GM23338 (cell line): ENCODE results near the gene KDM4C. TPM values are rescaled to one million over a fixed set of nuclear protein-coding genes. Genes with fewer than 3 reads are reported as not detected.

Source experiments
- ATAC-seq: fragments of 200-7000 bp; cut with Tn5 transposase; 3 replicates; pipeline ENCODE4 v1.9.1; 2020
- DNase-seq: peaks from one replicate; pipeline ENCODE4 v3.0.0-alpha.2; 2015; ENCODE audit warnings: low spot score
- H2AFZ ChIP-seq: fragments of 200-600 bp; sonication (generic); 2 replicates; pipeline ENCODE4 v1.8.0; 2016; ENCODE audit warnings: antibody characterized with exemption, mild to moderate bottlenecking, moderate library complexity
- H3F3A ChIP-seq: fragments of 200-600 bp; sonication (generic); replicated peaks from 2 replicates; pipeline ENCODE4 v1.8.0; 2017; ENCODE audit warnings: antibody characterized with exemption, mixed run types, low read depth
- H3K27ac ChIP-seq: fragments of 200-600 bp; sonication (generic); 2 replicates; pipeline ENCODE4 v1.6.1; 2016; ENCODE audit warnings: low read depth
- H3K27me3 ChIP-seq: fragments of 200-600 bp; sonication (generic); 2 replicates; pipeline ENCODE4 v1.8.0; 2016; ENCODE audit warnings: mild to moderate bottlenecking, mixed run types, moderate library complexity; ENCODE audit not compliant: insufficient read depth
- H3K36me3 ChIP-seq: fragments of 200-600 bp; sonication (generic); 2 replicates; pipeline ENCODE4 v1.8.0; 2016; ENCODE audit warnings: mild to moderate bottlenecking; ENCODE audit not compliant: insufficient read depth
- H3K4me1 ChIP-seq: fragments of 200-600 bp; sonication (generic); 2 replicates; pipeline ENCODE4 v1.8.0; 2016; ENCODE audit warnings: mild to moderate bottlenecking, moderate library complexity; ENCODE audit not compliant: insufficient read depth
- H3K4me2 ChIP-seq: fragments of 200-600 bp; sonication (generic); 2 replicates; pipeline ENCODE4 v1.7.1; 2017; ENCODE audit warnings: mixed run types
- H3K4me3 ChIP-seq: fragments of 200-600 bp; sonication (generic); 2 replicates; pipeline ENCODE4 v1.6.1; 2016; ENCODE audit warnings: mixed run types
- H3K79me2 ChIP-seq: fragments of 200-600 bp; sonication (generic); replicated peaks from 2 replicates; pipeline ENCODE4 v1.8.0; 2017; ENCODE audit warnings: mild to moderate bottlenecking; ENCODE audit not compliant: insufficient read depth
- H3K9me2 ChIP-seq: fragments of 200-600 bp; sonication (generic); 2 replicates; pipeline ENCODE4 v1.8.0; 2017; ENCODE audit not compliant: insufficient read depth
- H4K20me1 ChIP-seq: fragments of 200-600 bp; sonication (generic); replicated peaks from 2 replicates; pipeline ENCODE4 v1.8.0; 2017; ENCODE audit warnings: mild to moderate bottlenecking; ENCODE audit not compliant: insufficient read depth
- H3K27ac Mint-ChIP-seq: 2 replicates; pipeline ENCODE4 v1.8.0; 2020; ENCODE audit warnings: inconsistent platforms, mild to moderate bottlenecking, moderate library complexity, mixed read lengths
- H3K27me3 Mint-ChIP-seq: 3 replicates; pipeline ENCODE4 v1.8.0; 2022; ENCODE audit warnings: low read depth, mild to moderate bottlenecking, moderate library complexity, mixed read lengths, inconsistent platforms; ENCODE audit not compliant: insufficient read depth, poor library complexity
- H3K36me3 Mint-ChIP-seq: 3 replicates; pipeline ENCODE4 v1.8.0; 2021; ENCODE audit warnings: low read depth, mild to moderate bottlenecking, inconsistent platforms, moderate library complexity, mixed read lengths
- H3K4me1 Mint-ChIP-seq: 3 replicates; pipeline ENCODE4 v1.8.0; 2020; ENCODE audit warnings: mild to moderate bottlenecking, inconsistent platforms, mixed read lengths
- H3K4me3 Mint-ChIP-seq: 3 replicates; pipeline ENCODE4 v1.8.0; 2021; ENCODE audit warnings: moderate library complexity, mild to moderate bottlenecking, inconsistent platforms, mixed read lengths
- H3K9me3 Mint-ChIP-seq: 3 replicates; pipeline ENCODE4 v1.8.0; 2020; ENCODE audit warnings: moderate library complexity, mild to moderate bottlenecking, inconsistent platforms, mixed read lengths
- EZH2 ChIP-seq: fragments of 200-600 bp; sonication (generic); IDR thresholded peaks from one replicate; pipeline ENCODE4 v1.8.0; 2017; ENCODE audit warnings: antibody characterized with exemption, mild to moderate bottlenecking, low read depth; ENCODE audit not compliant: unreplicated experiment
- POLR2AphosphoS5 ChIP-seq: IDR thresholded peaks from 2 replicates; pipeline ENCODE4 v1.6.1; 2016; ENCODE audit warnings: antibody characterized with exemption, low read depth
- STAT1 ChIP-seq: IDR thresholded peaks from one replicate; pipeline ENCODE4 v1.6.1; 2016; ENCODE audit warnings: antibody characterized with exemption; ENCODE audit not compliant: unreplicated experiment
- ZNF114 ChIP-seq: fragments of 250-450 bp; sonication (Bioruptor Pico); IDR thresholded peaks from 2 replicates; pipeline ENCODE4 v1.5.0; 2020; ENCODE audit warnings: mild to moderate bottlenecking, moderate library complexity
- ZNF331 ChIP-seq: fragments of 250-450 bp; sonication (Bioruptor Pico); IDR thresholded peaks from 2 replicates; pipeline ENCODE4 v1.5.0; 2020; ENCODE audit warnings: low read depth, mild to moderate bottlenecking, moderate library complexity
- ZNF462 ChIP-seq: fragments of 250-450 bp; sonication (Bioruptor Pico); IDR thresholded peaks from 2 replicates; pipeline ENCODE4 v1.5.0; 2020; ENCODE audit warnings: mild to moderate bottlenecking, moderate library complexity
- polyA plus RNA-seq: library from polyadenylated mRNA; unstranded; fragments of >200 nt; fragmentation: Nextera tagmentation; extraction: Ambion mirVana; gene quantifications from 2 replicates; pipeline ENCODE4 v1.2.1, GENCODE V29; 2016
- total RNA-seq: library from RNA; depleted of rRNA; stranded (reverse); fragments of >200 nt; shearing (Covaris generic); gene quantifications from 2 replicates; pipeline ENCODE4 v1.2.3, GENCODE V29; 2014

KDM4C gene
- total and polyA plus RNA-seq, 2 experiments from 2014 or later: 12.0 to 43.8 TPM

- peaks cover 25% of the 10 kb centered on the region for H3K4me1 Mint-ChIP-seq
- Histone ChIP-seq H3K4me1 (peaks cover 33% of the 10 kb centered on the region), H2AFZ (no peak overlapping the region), H3K27me3 (no peaks in the 10 kb centered on the region), H3K27ac (peak overlapping the region; percentile 27; the same call in 1 of the 2 replicates), H3K9me2 (no peaks in the 10 kb centered on the region), H3K4me2 (peak overlapping the region; percentile 24), H3K79me2 (no peaks in the 10 kb centered on the region), H4K20me1 (no peaks in the 10 kb centered on the region; the same call in 1 of the 2 replicates), H3K36me3 (no peaks in the 10 kb centered on the region), H3K4me3 (no peak overlapping the region), H3F3A (no peaks in the 10 kb centered on the region)
- H3K36me3 Mint-ChIP-seq: peaks cover 7% of the 10 kb centered on the region; the same call in 2 of the 3 replicates
- H3K27ac Mint-ChIP-seq: peak overlapping the region; percentile 20
- no peak overlapping the region for H3K4me3 Mint-ChIP-seq
- peak; percentile 41 for DNase-seq
- H3K9me3 Mint-ChIP-seq: no peaks in the 10 kb centered on the region
- TF ChIP-seq POLR2AphosphoS5: no peak
- ATAC-seq: peak; percentile 66
- no peaks in the 10 kb centered on the region for H3K27me3 Mint-ChIP-seq
Observed at GRCh38 chr9:6818292-6818922, 60.6 kb downstream of the KDM4C start.

GRCh38 chr9:6819112-6819511 lies 61.3 kb downstream of the KDM4C start:
- Histone ChIP-seq H3K4me1 (peaks cover 33% of the 10 kb centered on the region), H4K20me1 (no peaks in the 10 kb centered on the region; the same call in 1 of the 2 replicates), H3F3A (no peaks in the 10 kb centered on the region), H3K9me2 (no peaks in the 10 kb centered on the region), H3K27me3 (no peaks in the 10 kb centered on the region), H3K4me2 (peak overlapping the region; percentile 24; the same call in 1 of the 2 replicates), H3K4me3 (no peak overlapping the region), H3K79me2 (no peaks in the 10 kb centered on the region), H3K27ac (peak overlapping the region; percentile 27), H2AFZ (no peak overlapping the region), H3K36me3 (no peaks in the 10 kb centered on the region)
- no peaks in the 10 kb centered on the region for H3K27me3 Mint-ChIP-seq
- TF ChIP-seq ZNF114 (no peak), POLR2AphosphoS5 (no peak), EZH2 (no peak), STAT1 (no peak)
- H3K36me3 Mint-ChIP-seq: peaks cover 9% of the 10 kb centered on the region; the same call in 2 of the 3 replicates
- ATAC-seq: no peak
- H3K4me1 Mint-ChIP-seq: peaks cover 25% of the 10 kb centered on the region
- peak overlapping the region; percentile 80; the same call in 1 of the 2 replicates for H3K27ac Mint-ChIP-seq
- DNase-seq: no peak
- H3K4me3 Mint-ChIP-seq: no peak overlapping the region
- no peaks in the 10 kb centered on the region for H3K9me3 Mint-ChIP-seq

- Histone ChIP-seq H3K4me3 (no peak overlapping the region), H3K9me2 (no peaks in the 10 kb centered on the region), H2AFZ (no peak overlapping the region), H3K4me2 (0 out of 2 replicates have a peak overlapping the region, but pooled peaks have one; percentile 24), H3K27me3 (no peaks in the 10 kb centered on the region), H3K36me3 (no peaks in the 10 kb centered on the region), H3K79me2 (no peaks in the 10 kb centered on the region), H3K27ac (peak overlapping the region; percentile 27), H3F3A (no peaks in the 10 kb centered on the region), H4K20me1 (no peaks in the 10 kb centered on the region; the same call in 1 of the 2 replicates), H3K4me1 (peaks cover 33% of the 10 kb centered on the region)
- peak overlapping the region; percentile 80; the same call in 1 of the 2 replicates for H3K27ac Mint-ChIP-seq
- DNase-seq (no peak), ATAC-seq (no peak)
- H3K27me3 Mint-ChIP-seq: no peaks in the 10 kb centered on the region
- H3K9me3 Mint-ChIP-seq: no peaks in the 10 kb centered on the region
- H3K4me3 Mint-ChIP-seq: no peak overlapping the region
- H3K36me3 Mint-ChIP-seq: peaks cover 9% of the 10 kb centered on the region; the same call in 2 of the 3 replicates
- TF ChIP-seq ZNF462 (CRISPR knock-in tag) (no peak), ZNF331 (no peak), POLR2AphosphoS5 (no peak)
- H3K4me1 Mint-ChIP-seq: peaks cover 25% of the 10 kb centered on the region
Observed at GRCh38 chr9:6819529-6819928, 61.8 kb downstream of the KDM4C start.
